ENCODE data around the gene ARRDC3. TPM values are rescaled to one million over a fixed set of nuclear protein-coding genes. Genes with fewer than 3 reads are reported as not detected.

Gene ARRDC3
- total RNA-seq, 1 experiment from 2014 or later = 33.0 TPM

DNA sequence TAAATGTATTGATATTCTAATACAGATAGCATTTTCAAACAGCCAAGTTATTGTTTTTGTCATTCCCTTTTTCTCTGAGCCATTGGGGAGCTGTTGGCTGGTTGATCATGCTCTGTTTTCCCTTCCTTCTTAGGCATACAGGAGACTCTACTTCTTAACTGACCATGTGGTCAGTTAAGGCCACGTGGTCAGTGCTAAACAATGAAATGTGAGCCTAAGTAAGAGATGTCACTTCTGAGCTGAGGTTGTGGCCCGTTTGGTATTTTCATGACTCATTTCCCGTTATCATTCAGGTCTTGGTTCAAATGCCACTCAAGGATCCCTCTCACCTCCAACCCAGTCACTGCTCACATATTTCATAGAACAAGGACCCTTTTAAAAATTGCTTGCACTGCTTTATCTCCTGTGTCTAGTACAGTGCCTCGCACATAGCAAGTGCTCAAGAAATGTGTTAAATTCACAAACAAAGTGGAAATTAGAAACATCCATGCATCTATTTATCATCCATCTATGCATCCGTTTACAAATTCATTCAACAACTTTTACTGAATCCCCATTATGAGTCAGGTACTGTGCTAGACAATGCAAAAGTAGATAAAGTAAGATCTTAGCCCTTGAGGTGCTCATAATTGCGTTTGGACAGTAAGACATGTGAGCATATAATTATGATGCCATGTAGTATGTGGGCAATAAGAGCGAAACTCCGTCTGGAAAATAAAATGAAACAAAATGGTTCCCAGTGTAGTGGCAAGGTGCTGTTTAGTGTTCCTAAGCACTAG, 50.7 kb downstream of the ARRDC3 start:
- Histone ChIP-seq H3K4me3 (ENCODE audit: low read depth in 2 of 2, low read length in 2 of 2) (no peak overlapping the region), H3K36me3 (ENCODE audit: control insufficient read depth, insufficient read depth, low read length) (no peaks in the 10 kb centered on the region), H3K9me3 (ENCODE audit: control insufficient read depth, insufficient read depth, low read depth, low read length) (no peaks in the 10 kb centered on the region), H3K27ac (ENCODE audit: low read length) (peak overlapping the region; percentile 68), H3K27me3 (ENCODE audit: control insufficient read depth, insufficient read depth, low read length) (no peaks in the 10 kb centered on the region), H3K4me1 (ENCODE audit: control insufficient read depth, insufficient read depth, low read length) (peaks cover 8% of the 10 kb centered on the region)
- TF ChIP-seq, protein P1, sequence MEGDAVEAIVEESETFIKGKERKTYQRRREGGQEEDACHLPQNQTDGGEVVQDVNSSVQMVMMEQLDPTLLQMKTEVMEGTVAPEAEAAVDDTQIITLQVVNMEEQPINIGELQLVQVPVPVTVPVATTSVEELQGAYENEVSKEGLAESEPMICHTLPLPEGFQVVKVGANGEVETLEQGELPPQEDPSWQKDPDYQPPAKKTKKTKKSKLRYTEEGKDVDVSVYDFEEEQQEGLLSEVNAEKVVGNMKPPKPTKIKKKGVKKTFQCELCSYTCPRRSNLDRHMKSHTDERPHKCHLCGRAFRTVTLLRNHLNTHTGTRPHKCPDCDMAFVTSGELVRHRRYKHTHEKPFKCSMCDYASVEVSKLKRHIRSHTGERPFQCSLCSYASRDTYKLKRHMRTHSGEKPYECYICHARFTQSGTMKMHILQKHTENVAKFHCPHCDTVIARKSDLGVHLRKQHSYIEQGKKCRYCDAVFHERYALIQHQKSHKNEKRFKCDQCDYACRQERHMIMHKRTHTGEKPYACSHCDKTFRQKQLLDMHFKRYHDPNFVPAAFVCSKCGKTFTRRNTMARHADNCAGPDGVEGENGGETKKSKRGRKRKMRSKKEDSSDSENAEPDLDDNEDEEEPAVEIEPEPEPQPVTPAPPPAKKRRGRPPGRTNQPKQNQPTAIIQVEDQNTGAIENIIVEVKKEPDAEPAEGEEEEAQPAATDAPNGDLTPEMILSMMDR (IDR thresholded peaks at IDR 0.05) = no peak
- TF ChIP-seq POLR2AphosphoS5 (IDR thresholded peaks at IDR 0.05; ENCODE audit: low read depth, low read length) (no peak), SIN3A (IDR thresholded peaks at IDR 0.05; ENCODE audit: borderline replicate concordance, insufficient read depth, low read depth, low read length) (no peak), TCF7L2 (IDR thresholded peaks at IDR 0.05; ENCODE audit: low read depth, low read length) (no peak)
- TF ChIP-seq, protein P2, sequence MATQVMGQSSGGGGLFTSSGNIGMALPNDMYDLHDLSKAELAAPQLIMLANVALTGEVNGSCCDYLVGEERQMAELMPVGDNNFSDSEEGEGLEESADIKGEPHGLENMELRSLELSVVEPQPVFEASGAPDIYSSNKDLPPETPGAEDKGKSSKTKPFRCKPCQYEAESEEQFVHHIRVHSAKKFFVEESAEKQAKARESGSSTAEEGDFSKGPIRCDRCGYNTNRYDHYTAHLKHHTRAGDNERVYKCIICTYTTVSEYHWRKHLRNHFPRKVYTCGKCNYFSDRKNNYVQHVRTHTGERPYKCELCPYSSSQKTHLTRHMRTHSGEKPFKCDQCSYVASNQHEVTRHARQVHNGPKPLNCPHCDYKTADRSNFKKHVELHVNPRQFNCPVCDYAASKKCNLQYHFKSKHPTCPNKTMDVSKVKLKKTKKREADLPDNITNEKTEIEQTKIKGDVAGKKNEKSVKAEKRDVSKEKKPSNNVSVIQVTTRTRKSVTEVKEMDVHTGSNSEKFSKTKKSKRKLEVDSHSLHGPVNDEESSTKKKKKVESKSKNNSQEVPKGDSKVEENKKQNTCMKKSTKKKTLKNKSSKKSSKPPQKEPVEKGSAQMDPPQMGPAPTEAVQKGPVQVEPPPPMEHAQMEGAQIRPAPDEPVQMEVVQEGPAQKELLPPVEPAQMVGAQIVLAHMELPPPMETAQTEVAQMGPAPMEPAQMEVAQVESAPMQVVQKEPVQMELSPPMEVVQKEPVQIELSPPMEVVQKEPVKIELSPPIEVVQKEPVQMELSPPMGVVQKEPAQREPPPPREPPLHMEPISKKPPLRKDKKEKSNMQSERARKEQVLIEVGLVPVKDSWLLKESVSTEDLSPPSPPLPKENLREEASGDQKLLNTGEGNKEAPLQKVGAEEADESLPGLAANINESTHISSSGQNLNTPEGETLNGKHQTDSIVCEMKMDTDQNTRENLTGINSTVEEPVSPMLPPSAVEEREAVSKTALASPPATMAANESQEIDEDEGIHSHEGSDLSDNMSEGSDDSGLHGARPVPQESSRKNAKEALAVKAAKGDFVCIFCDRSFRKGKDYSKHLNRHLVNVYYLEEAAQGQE (IDR thresholded peaks at IDR 0.05; ENCODE audit: insufficient read depth in 1 of 2, low read depth in 2 of 2, low read length in 1 of 2) = no peak
- in situ Hi-C loops (cut with HindIII; ENCODE audit: low pct_unique_long_range_greater_than_20kb, low sequenced_read_pairs) (no loop called here), intact Hi-C loops (cut with micrococcal nuclease; ENCODE audit: unreplicated experiment) (no loop called here)
- peak; percentile 38 for DNase-seq (ENCODE audit: low read depth, low spot score)
- ATAC-seq = peak; percentile 88
- CTCF ChIA-PET = no interaction called here
- BruUV-seq (replicated peaks) = no TSS peak
- POLR2A ChIA-PET = no interaction called here

DNA sequence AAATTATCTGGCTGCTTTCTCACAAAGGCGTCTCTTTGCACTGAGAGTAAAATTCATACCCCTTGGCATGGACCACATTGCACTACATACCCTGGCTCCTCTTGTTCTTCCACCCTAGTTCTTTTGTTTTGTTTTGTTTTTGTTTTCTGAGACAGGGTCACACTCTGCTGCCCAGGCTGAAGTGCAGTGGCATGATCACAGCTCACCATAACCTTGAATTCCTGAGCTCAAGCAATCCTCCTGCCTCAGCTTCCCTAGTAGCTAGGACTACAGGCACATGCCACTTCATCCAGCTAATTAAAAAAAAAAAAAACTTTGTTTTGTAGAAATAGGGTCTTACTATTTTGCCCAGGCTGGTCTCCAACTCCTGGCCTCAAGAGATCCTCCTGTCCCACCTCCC, 51.4 kb downstream of the ARRDC3 start:
- ChIA-PET POLR2A (no interaction called here), CTCF (no interaction called here)
- no peaks in the 10 kb centered on the region for H3K27me3 ChIP-seq (ENCODE audit: control insufficient read depth, insufficient read depth, low read length)
- DNase-seq (ENCODE audit: low read depth, low spot score) (no peak), ATAC-seq (no peak)
- TF ChIP-seq, protein P1 (IDR thresholded peaks at IDR 0.05) = no peak
- TF ChIP-seq TCF7L2 (IDR thresholded peaks at IDR 0.05; ENCODE audit: low read depth, low read length) (no peak), SIN3A (IDR thresholded peaks at IDR 0.05; ENCODE audit: borderline replicate concordance, insufficient read depth, low read depth, low read length) (no peak), POLR2AphosphoS5 (IDR thresholded peaks at IDR 0.05; ENCODE audit: low read depth, low read length) (no peak)
- TF ChIP-seq, protein P2 (IDR thresholded peaks at IDR 0.05; ENCODE audit: insufficient read depth in 1 of 2, low read depth in 2 of 2, low read length in 1 of 2) = no peak
- no TSS peak for BruUV-seq (replicated peaks)
- peak overlapping the region; percentile 68; the same call in 1 of the 2 replicates for H3K27ac ChIP-seq (ENCODE audit: low read length)
- H3K36me3 ChIP-seq (ENCODE audit: control insufficient read depth, insufficient read depth, low read length) = no peaks in the 10 kb centered on the region
- H3K4me1 ChIP-seq (ENCODE audit: control insufficient read depth, insufficient read depth, low read length) = peaks cover 8% of the 10 kb centered on the region
- no peaks in the 10 kb centered on the region for H3K9me3 ChIP-seq (ENCODE audit: control insufficient read depth, insufficient read depth, low read depth, low read length)
- no peak overlapping the region for H3K4me3 ChIP-seq (ENCODE audit: low read depth in 2 of 2, low read length in 2 of 2)
- in situ Hi-C loops (cut with HindIII; ENCODE audit: low pct_unique_long_range_greater_than_20kb, low sequenced_read_pairs) (no loop called here), intact Hi-C loops (cut with micrococcal nuclease; ENCODE audit: unreplicated experiment) (no loop called here)
